Left lung (tissue), 10 donors: ENCODE results near the gene DSP. TPM values are rescaled to one million over a fixed set of nuclear protein-coding genes. Genes with fewer than 3 reads are reported as not detected.

Experiments
- ATAC-seq: fragments of 200-7000 bp; cut with Tn5 transposase; one replicate; pipeline ENCODE4 v1.9.1; 2020; ENCODE audit warnings: moderate library complexity
- DNase-seq, 4 donors: peaks; one replicate each; pipeline ENCODE4 v3.0.0-alpha.2; 2013 to 2020
- H3K27ac ChIP-seq, 2 donors: fragments of 200-600 bp; sonication (generic) in 1 of 2; one replicate each; pipeline versions ENCODE4 v1.5.0 to v1.8.0; 2020 to 2021
- H3K27me3 ChIP-seq, 2 donors: fragments of 200-600 bp; sonication (generic) in 1 of 2; one replicate each; pipeline versions ENCODE4 v1.5.0 to v1.8.0; 2020 to 2021
- H3K36me3 ChIP-seq, 2 donors: fragments of 200-600 bp; sonication (generic) in 1 of 2; one replicate each; pipeline versions ENCODE4 v1.5.0 to v1.8.0; 2020 to 2021
- H3K4me1 ChIP-seq, 2 donors: fragments of 200-600 bp; one replicate each; pipeline ENCODE4 v1.8.0; 2021
- H3K4me3 ChIP-seq, 2 donors: fragments of 200-600 bp; sonication (generic) in 1 of 2; one replicate each; pipeline versions ENCODE4 v1.5.0 to v1.8.0; 2020 to 2021; ENCODE audit warnings: mild to moderate bottlenecking in 1 of 2
- H3K9me3 ChIP-seq, 2 donors: fragments of 200-600 bp; sonication (generic) in 1 of 2; one replicate each; pipeline versions ENCODE4 v1.5.0 to v1.8.0; 2020 to 2021
- intact Hi-C, 2 donors: fragments of 100-400 bp; cut with DNase I; formaldehyde crosslinking; loops; one replicate each; pipeline versions ENCODE4 v1.11.2 to v1.14.2; 2022
- polyA plus RNA-seq, 6 donors: library from polyadenylated mRNA; unstranded; fragments of 120-200 nt; gene quantifications; one replicate each; pipeline ENCODE4 v1.2.1, GENCODE V29; 2013; ENCODE audit not compliant: insufficient read length in 6 of 6
- total RNA-seq, 2 donors: library from RNA; stranded (reverse); fragmentation: NEBNext Ultra II Directional; extraction: Animal tissue kit (Norgen Biotek cat#: 25700); gene quantifications; one replicate each; pipeline ENCODE4 v1.2.1, GENCODE V29; 2021
- TF ChIP-seq, protein P1 (sequence below), 2 donors: fragments of 200-600 bp; sonication (generic) in 1 of 2; IDR thresholded peaks; one replicate each; pipeline versions ENCODE4 v1.5.0 to v1.8.0; 2021; ENCODE audit warnings: antibody characterized with exemption in 2 of 2
- donor health status: DM: no; HTN: yes; CAD: no.
- donor health status: DM: no; HTN: no; CAD: no.

DSP gene
- total and polyA plus RNA-seq, 8 donors: 15.1 to 75.5 (median 62.0) TPM

GRCh38 chr6:7628909-7629308 lies 87.4 kb downstream of the DSP start:
- Histone ChIP-seq H3K36me3 (no peaks in the 10 kb centered on the region), H3K27me3 (no peaks in the 10 kb centered on the region), H3K9me3 (no peaks in the 10 kb centered on the region), H3K4me3 (no peak overlapping the region), H3K27ac (no peak overlapping the region), H3K4me1 (no peaks in the 10 kb centered on the region)
- DNase-seq (no peak), ATAC-seq (no peak)
- intact Hi-C loops: no loop called here
- TF ChIP-seq, protein P1, sequence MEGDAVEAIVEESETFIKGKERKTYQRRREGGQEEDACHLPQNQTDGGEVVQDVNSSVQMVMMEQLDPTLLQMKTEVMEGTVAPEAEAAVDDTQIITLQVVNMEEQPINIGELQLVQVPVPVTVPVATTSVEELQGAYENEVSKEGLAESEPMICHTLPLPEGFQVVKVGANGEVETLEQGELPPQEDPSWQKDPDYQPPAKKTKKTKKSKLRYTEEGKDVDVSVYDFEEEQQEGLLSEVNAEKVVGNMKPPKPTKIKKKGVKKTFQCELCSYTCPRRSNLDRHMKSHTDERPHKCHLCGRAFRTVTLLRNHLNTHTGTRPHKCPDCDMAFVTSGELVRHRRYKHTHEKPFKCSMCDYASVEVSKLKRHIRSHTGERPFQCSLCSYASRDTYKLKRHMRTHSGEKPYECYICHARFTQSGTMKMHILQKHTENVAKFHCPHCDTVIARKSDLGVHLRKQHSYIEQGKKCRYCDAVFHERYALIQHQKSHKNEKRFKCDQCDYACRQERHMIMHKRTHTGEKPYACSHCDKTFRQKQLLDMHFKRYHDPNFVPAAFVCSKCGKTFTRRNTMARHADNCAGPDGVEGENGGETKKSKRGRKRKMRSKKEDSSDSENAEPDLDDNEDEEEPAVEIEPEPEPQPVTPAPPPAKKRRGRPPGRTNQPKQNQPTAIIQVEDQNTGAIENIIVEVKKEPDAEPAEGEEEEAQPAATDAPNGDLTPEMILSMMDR (IDR thresholded peaks at IDR 0.05): no peak

- ATAC-seq (no peak), DNase-seq (no peak)
- Histone ChIP-seq H3K36me3 (no peaks in the 10 kb centered on the region), H3K4me3 (no peak overlapping the region), H3K9me3 (no peaks in the 10 kb centered on the region), H3K4me1 (no peaks in the 10 kb centered on the region), H3K27ac (no peak overlapping the region), H3K27me3 (no peaks in the 10 kb centered on the region)
- TF ChIP-seq, protein P1 (IDR thresholded peaks at IDR 0.05): no peak
- intact Hi-C loops: no loop called here
Observed at GRCh38 chr6:7629321-7629720, 87.8 kb downstream of the DSP start.

- no peak overlapping the region for H3K4me3 ChIP-seq
- DNase-seq (no peak), ATAC-seq (no peak)
- intact Hi-C loops: no loop called here
- H3K9me3 ChIP-seq: no peaks in the 10 kb centered on the region
- H3K27ac ChIP-seq: no peak overlapping the region
- TF ChIP-seq, protein P1 (IDR thresholded peaks at IDR 0.05): no peak
- no peaks in the 10 kb centered on the region for H3K27me3 ChIP-seq
- H3K4me1 ChIP-seq: no peaks in the 10 kb centered on the region
- no peaks in the 10 kb centered on the region for H3K36me3 ChIP-seq
Observed at GRCh38 chr6:7630792-7631191, 89.3 kb downstream of the DSP start.

GRCh38 chr6:7631466-7631865 lies 90.0 kb downstream of the DSP start:
- no peak for DNase-seq
- no peak overlapping the region for H3K27ac ChIP-seq
- H3K4me1 ChIP-seq: no peaks in the 10 kb centered on the region
- H3K27me3 ChIP-seq: no peaks in the 10 kb centered on the region
- intact Hi-C loops: no loop called here
- no peak for ATAC-seq
- no peak overlapping the region for H3K4me3 ChIP-seq
- TF ChIP-seq, protein P1 (IDR thresholded peaks at IDR 0.05): no peak
- H3K36me3 ChIP-seq: no peaks in the 10 kb centered on the region
- H3K9me3 ChIP-seq: no peaks in the 10 kb centered on the region

- Histone ChIP-seq H3K9me3 (no peaks in the 10 kb centered on the region), H3K27ac (no peak overlapping the region), H3K4me1 (no peaks in the 10 kb centered on the region), H3K36me3 (no peaks in the 10 kb centered on the region), H3K4me3 (no peak overlapping the region), H3K27me3 (no peaks in the 10 kb centered on the region)
- DNase-seq: no peak
- intact Hi-C loops: no loop called here
- ATAC-seq: no peak
- TF ChIP-seq, protein P1 (IDR thresholded peaks at IDR 0.05): no peak
Observed at GRCh38 chr6:7632501-7633290, 91.2 kb downstream of the DSP start.
